Hematopoietic multipotent progenitor cell treated with erythropoietin and hydrocortisone succinate and interleukin-3 and kit ligand, for 15 days (in vitro differentiated cells): Measurements from ENCODE around the gene RBL2.
A peak's percentile ranks its signal among the peaks of the same experiment; 100 is the strongest.
"Not testable (repeated sequence)": the region's sequence is repeated elsewhere in the genome, so short reads cannot be mapped to it uniquely, and the experiment has no call there.

Experiments
- DNase-seq: peaks from one replicate; pipeline ENCODE4 v3.0.0-alpha.2; 2015; ENCODE audit warnings: low spot score

The RBL2 gene

GRCh38 chr16:53504665-53505064 is 70.4 kb downstream of the RBL2 start:
- no peak for DNase-seq

GRCh38 chr16:53506254-53506653 is 72.0 kb downstream of the RBL2 start:
- DNase-seq = no peak

DNA sequence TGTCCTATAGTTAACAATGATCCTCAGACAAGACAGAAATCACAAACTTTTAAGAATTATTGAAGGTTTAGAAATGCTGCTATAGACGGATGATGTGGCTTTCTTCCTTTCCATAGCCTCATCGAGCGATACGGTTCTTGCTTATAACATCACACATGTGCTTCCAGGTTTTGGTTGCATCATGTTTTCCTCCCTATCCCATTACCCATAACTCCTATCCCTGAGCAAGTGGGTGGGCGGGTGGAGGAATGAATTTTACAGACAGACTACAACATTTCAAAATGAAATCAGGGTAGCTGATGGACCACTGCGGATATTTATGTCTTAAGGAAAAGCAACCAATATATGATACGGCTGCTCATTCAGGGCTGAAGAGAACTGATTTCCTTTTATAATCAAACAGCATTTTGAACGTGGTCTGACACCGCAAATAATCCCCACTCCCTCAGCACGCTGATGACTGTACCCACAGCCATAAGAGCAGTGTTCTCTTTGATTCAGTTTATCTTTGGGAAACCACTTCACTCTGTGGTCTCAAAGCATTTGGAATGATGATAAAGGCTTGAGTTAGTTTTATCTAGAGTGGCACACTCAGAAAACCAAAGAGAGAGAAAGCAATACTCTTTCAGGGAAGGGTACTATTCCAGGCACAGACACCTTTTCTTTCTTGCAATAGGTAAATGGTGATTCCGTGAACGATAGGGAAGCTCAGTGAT is 73.4 kb downstream of the RBL2 start:
- no peak for DNase-seq

DNA sequence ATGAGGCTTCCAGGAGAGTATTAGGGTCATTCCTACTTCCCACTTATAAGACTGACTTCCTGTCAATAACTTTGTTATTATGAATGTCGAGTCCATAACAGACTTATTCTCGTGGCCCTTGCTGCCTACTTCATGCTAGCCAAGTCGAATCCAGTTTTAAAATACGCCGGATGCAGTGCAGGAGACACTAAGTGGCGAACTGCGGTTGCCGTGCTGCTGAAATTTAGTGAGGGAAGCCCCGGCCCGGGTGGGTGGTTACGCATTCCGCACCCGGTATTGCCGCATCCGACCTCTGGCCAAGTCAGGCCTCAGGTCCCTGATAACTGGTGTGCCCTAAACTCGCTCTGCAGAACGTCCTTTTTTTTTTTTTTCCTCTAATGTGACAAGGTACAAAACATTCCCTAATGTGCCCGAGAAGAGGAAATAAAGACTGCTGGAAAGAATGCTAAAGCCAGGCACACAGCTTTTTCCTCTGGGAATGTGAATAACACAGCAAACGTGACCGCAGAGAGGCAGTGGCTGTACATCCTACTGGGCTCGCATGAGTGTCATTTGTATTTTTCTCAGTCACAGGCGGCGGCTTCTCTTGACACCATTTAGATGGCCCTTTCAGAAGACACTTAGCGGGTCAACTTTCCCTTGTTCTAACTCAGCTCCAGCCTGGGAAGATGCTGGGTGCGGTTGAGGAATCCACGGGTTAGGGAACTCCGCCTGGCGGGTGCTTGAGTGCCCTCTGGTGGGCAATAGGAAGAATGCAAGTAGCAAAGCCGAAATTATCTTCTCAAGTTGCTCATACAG is 75.8 kb downstream of the RBL2 start:
- peak; percentile 66 for DNase-seq

DNA sequence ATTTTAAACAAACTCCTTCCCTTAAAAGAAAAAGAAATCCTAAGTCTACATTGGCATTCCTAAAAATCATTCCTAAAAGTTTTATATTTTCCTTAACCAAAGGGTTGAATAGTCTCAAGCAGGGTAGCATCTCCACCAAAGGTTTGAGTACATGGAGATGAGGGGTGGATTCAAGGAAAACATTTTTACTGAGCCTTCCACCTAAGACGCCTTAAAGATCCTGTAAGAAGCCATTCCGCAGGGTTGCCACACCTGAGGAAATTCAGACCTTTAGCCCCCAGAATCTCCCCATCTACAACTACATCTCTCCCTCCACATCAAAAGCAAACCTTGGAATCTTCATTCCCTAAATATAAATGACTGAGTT is 76.4 kb downstream of the RBL2 start:
- DNase-seq = no peak

DNA sequence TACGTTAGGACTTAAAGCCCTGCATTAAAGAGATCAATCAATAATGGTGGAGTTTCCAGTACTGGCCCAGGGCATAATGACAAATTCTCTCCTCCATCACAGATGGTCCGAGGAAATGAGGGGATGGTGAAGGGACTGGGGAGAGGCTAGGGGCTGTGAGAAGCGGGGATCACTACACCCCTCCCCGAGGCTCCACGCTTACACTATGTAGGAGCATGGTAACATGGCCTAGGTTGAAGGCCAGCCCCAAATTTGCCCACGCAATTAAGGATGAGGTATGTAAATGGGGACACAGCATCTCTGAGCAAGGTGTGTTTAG is 76.8 kb downstream of the RBL2 start:
- no peak for DNase-seq

DNA sequence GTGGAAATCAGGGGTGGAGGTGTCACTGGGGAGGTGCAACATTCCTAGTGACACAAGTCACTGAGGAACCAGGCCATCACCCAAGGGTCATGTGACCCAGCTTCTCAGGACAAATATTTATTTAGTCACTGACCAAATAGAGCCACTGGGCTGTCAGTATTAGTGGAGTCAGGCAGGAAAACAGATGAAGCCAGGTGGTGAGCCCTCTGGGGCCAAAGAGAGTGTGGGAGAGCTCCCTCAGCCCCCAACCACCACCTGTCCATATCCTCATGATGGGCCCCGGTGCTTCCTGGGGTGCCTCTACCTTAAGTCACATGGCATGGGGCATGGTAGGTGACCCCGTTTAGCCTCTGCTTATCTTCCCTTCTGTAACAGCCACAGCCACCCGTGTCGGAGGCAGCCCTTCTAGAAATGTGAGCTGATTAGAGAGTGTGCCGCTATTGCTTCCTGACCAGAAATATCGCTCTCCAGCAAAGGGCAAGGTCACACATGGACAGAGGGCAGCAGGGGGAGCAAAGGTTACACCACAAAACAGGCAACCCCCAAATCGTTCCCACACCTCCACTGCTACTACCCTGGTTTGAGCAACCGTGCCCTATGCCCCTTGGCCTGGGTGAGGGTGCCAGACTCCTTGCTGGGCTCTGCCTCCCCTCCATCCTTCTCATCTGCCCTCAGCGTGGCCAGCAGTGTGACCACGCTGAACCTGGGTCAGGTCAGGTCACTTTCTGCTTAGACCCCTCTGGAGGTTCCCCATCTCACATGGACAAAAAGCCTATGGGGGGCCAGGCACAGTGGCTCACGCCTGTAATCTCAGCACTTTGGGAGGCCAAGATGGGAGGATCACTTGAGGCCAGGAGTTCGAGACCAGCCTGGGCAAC is 77.4 kb downstream of the RBL2 start:
- no peak for DNase-seq

GRCh38 chr16:53512795-53513194 is 78.5 kb downstream of the RBL2 start:
- DNase-seq = not testable (repeated sequence)

DNA sequence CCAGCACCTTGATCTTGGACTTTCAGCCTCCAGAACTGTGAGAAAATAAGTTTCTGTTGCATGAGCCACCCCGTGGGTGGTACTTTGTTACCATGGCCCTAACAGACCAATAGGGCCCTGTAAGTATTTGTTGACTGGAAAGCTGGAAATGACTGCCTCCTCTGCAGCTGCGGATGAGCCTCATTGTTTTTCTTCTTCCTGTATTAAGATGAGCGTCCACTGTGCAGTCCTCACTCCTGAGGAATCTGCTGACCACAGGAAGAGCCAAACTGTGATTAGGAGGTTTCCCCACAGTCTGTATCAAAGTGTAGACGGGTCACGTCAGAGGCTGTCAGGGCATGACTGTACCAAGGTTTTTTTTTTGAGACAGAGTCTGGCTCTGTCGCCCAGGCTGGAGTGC is 81.0 kb downstream of the RBL2 start:
- no peak for DNase-seq

- no peak for DNase-seq
Measured at GRCh38 chr16:53515811-53516210, 81.5 kb downstream of the RBL2 start.

DNA sequence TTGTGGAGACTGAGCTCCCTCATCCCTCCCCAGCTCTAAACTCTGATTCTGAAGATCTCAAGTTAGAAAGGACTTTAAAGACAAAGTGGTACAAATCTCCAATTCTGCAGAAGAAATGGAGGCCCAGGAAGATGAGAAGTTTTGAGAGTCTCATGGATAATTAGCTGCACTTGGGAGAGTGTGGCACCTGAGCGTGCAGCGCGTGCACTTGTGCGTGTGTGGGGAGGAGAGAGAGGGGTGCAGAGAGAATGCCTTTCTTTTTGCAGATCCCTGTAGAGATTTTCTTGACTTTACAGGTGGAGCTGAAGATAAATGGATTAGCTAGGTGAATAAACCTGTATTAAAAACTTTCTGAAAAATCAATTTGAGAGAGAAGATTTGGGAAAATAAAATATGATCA is 83.6 kb downstream of the RBL2 start:
- DNase-seq = no peak

GRCh38 chr16:53518550-53519416 is 84.5 kb downstream of the RBL2 start:
- DNase-seq = no peak

DNA sequence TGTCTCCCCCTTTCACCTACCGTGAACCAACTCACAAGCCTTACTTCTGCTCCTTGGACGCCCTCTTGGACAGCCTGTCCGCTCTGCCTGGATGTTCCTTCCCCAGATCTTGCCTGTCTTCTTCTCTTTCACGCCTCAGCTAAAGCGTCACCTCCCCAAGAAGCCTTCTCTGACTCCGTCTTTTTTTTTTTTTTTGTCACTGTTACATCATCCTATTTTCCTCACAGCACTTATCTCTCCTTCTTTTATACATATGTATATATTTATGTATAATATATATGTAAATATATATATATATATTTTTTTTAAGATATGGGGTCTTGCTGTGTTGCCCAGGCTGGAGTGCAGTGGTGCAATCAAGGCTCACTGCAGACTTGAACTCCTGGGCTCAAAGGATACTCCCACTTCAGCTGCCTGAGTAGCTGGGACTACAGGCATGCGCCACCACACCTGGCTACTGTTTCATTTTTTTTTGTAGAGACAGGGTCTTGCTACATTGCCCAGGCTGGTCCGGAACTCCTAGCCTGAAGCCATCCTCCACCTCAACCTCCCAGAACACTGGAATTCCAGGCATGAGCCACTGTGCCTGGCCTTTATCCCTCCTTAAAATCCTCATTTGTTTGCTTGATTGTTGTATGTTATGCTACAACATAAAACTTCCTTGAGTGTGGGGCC is 85.3 kb downstream of the RBL2 start:
- no peak for DNase-seq

DNA sequence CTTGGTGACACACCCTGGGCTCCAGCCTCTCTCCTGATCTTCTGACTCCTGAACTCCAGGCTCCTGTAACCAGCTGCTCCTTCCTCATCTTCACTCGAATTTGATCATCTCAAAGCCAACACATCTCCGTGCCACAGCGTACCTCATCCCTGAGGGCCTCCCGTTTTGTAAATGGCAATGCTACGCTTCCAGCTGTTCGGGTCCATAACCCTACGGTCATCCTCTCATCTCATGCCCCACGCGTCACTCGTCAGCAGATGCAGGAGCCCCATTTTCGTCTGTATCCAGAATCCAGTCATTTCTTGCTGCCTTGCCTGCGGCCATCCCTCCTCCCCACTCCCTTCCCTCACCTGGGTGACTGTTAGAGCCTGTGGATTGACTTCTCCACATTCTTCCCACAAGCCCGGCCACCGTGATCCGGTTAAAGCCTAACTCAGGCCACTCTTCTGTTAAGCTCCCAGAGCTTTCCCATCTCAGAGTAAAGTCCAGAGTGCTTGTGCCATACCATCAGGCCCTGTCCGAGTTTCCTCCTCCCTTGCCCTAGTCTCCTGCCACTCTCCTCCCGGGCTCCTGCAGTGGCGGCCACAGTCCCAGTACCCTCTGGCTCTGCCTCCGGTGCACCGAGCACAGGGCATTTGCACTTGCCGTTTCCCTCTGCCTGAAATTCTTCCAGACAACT is 89.0 kb downstream of the RBL2 start:
- no peak for DNase-seq

- DNase-seq = no peak
Measured at GRCh38 chr16:53523971-53524548, 89.8 kb downstream of the RBL2 start.

- no peak for DNase-seq
Measured at GRCh38 chr16:53528797-53529196, 94.5 kb downstream of the RBL2 start.

DNA sequence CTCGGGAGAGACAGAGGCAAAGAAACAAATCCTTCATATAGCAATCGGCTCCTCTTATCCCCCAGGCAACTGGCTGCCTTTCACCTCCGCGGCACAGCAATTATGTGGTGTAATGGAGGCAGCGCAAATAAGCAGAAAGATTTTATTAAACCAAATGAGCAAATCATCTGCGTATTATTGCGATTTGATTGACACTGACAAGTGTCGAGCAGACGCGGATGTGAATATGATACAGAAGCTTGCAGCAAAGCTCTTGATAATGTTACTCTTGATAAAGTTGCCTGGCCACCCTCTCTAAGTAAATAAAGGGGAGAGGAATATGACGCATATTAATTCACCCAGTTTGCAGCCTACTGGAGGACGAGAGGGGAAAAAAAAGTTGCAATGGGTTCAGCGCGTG is 95.2 kb downstream of the RBL2 start:
- no peak for DNase-seq

GRCh38 chr16:53530046-53530445 is 95.8 kb downstream of the RBL2 start:
- no peak for DNase-seq

- no peak for DNase-seq
Measured at GRCh38 chr16:53530741-53531140, 96.5 kb downstream of the RBL2 start.

DNA sequence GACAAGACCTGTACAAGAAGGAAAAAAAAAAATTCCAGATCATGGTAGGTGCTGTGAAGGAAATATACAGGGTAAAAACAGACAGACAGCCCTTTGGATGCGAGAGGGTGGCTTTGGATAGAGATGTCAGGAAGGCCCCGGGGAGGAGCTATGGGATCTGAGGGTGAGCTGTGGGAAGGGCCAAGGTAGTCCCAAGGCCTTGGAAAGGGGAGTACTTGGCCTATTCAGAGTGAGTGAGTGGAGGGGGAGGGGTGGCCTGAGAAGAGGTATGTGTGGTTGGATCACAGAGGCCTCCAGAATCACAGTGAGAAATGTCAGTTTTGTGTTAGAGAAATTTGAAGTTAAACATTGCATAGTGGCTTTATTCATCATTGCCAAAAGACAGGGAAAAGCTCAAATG is 99.9 kb downstream of the RBL2 start:
- DNase-seq = no peak
